Non-pigmented ciliary epithelial cell (primary cell): ENCODE data around the gene SMIM38.

Experiments used
- DNase-seq: peaks from one replicate; pipeline ENCODE4 v3.0.0-alpha.2; 2010; ENCODE audit warnings: low read depth

The SMIM38 gene

DNA sequence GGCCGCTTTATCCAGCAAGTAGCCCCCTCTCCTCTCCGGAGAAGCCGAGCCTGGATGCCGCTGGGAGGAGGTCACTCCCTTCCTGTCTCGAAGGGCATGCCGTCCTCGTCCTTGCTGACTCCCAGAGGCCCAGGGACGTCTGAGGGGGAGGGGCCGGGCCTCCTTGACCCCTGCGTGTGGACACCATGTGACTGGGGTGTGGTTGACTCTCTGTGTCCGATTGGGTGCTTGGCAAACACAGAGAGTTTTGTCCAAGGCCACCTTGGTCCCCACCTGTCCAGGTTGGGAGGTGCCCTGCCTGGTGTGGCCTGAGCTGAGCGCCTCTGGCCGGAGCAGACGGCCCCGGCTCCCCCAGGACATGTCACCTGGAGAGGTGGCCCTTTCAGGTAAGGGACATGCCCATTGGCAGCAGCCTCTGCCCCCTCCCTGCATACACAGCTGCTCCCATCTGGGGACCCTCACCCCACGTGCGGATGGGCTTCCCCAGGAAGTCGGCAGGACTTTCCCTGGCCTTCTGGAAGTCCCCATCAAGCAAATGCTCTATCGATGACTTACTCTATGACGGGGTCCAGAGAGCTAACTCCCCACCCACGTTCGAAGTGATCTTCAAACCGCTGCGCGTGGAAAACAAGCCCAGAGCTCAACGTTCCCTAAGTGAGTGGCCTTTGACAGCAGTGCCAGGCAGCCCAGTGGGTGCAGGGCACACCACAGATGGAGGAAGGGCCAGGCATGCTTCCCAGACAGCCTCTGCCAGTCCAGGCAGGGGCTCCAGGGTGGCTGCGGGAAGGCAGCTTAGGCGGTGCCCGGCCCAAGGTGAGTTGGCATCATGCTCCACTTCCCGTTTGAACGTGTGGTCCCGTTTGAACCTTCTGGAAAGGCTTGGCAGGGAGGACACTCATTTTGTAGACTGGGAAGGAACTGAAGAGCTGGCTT, at the start of gene SMIM38:
Gene SMIM38, plus strand, starts transcription at position 634 of the 933 bp plus-strand sequence. CDS start 1,912 bp downstream, outside the sequence.
- no peak for DNase-seq

DNA sequence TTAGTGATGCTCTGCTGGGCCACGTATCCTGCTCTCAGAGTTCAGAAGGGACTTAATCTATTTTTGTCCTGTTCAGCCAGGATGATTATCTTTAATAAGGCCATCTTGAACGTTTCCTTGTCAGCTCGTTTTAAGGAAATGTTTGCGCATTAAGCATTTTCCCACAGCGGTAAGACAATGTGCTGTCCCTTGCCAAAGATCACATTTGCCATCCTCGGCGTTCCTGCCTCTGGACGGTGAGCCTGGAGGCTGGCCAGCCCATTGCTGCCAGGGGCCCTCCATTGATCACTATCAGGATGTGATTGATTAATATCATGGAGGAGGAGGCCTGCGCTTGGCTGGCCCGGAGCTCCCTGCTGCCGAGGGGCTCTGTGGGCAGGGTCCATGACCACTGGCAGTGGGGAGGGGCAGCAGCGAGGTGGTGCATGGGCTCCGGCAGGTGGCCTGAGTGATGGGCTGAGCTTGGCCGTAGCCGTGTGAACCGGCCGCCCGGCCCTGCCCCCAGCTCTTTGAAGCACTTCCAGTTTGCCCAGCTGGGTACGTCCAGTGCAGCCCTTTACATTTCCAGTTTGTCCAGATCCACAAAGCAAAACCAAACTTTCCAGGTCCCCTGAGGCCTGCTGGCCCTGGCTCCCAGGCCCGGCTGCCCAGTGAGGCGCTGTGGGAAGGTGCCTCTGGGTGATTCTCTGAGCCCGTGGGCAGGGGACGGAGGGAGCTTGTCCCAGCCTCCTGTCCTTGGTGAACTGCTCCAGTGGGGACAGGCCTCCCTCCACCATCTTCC, 49.5 kb upstream of the SMIM38 start:
- no peak for DNase-seq

DNA sequence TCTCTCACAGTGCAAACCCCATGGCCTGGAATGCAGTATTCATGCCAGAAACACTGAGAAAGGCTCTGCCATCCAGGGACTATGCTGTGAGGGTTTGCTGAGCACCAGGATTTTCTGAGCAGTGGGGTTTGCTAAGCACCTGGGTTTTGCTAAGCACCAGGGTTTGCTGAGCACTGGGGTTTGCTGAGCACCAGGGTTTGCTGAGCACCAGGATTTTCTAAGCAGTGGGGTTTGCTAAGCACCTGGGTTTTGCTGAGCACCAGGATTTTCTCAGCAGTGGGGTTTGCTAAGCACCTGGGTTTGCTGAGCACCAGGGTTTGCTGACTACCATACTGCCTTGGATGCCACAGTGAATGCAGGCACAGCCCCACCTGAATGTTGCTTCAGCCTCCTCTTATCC, 48.3 kb upstream of the SMIM38 start:
- no peak for DNase-seq

DNA sequence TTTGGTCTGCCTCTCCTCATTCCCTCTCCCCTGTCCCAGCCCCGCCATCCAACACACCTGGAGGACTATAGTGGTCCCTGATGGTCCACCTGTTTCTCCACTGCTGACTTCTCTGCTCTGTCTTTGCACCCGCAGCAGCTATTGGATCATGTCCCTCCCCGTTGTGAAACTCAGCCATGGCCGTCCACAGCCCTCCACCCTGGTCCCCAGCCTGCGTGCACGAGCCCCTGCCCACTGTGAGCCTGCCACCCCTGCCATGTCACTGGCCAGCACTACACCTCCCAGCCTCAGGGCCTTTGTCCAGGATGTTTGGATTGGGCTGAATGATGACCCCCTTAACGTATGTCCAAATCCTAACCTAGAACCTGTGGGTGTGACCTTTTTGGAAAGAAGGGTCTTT, 47.7 kb upstream of the SMIM38 start:
- DNase-seq = no peak

DNA sequence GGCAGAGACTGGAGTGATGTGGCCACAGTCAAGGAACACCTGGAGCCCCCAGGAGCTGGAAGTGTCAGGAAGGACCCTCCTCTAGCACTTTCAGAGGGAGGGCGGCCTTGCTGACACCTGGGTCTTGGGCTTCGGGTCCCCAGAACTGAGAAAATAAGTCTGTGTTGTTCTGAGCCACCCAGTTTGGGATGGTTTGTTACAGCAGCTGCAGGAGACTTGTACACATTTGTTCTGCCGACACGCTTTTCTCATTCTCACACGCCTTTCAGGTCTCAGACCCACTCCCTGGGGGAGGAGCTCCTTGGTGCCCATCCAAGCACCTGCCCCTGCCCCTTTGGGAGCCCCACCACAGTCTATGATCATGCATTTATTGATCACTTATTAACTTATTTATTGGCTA, 47.2 kb upstream of the SMIM38 start:
- no peak for DNase-seq

DNA sequence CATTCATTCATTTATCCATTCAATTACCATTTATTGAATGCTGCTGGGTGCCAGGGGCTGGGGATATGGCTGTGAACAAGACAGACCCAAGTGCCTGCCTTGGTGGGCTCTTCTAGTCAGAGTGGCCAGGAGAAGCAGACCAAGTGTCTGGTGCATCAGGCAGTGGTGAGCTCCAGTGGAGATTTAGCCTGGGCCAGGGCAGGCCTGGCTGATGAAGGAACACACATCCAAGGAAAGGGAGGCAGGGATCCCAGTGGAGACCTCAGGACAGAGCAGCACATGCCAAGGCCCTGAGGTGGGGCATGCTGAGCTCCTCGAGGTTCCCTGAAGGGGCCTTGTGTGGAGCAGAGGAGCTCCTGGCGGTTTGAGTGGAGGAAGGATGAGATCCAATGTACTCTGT, 46.6 kb upstream of the SMIM38 start:
- DNase-seq = no peak

DNA sequence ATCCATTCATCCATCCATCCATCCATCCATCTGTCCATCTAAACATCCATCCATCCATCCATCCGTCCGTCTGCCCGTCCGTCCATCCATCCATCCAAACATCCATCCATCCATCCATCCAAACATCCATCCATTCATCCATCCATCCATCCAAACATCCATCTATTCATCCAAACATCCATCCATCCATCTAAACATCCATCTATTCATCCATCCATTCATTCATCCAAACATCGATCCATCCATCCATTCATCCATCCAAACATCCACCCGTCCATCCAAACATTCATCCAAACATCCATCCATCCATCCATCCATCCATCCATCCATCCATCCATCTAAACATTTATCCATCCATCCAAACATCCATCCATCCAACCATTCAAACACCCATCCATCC, 45.3 kb upstream of the SMIM38 start:
- DNase-seq = no peak

DNA sequence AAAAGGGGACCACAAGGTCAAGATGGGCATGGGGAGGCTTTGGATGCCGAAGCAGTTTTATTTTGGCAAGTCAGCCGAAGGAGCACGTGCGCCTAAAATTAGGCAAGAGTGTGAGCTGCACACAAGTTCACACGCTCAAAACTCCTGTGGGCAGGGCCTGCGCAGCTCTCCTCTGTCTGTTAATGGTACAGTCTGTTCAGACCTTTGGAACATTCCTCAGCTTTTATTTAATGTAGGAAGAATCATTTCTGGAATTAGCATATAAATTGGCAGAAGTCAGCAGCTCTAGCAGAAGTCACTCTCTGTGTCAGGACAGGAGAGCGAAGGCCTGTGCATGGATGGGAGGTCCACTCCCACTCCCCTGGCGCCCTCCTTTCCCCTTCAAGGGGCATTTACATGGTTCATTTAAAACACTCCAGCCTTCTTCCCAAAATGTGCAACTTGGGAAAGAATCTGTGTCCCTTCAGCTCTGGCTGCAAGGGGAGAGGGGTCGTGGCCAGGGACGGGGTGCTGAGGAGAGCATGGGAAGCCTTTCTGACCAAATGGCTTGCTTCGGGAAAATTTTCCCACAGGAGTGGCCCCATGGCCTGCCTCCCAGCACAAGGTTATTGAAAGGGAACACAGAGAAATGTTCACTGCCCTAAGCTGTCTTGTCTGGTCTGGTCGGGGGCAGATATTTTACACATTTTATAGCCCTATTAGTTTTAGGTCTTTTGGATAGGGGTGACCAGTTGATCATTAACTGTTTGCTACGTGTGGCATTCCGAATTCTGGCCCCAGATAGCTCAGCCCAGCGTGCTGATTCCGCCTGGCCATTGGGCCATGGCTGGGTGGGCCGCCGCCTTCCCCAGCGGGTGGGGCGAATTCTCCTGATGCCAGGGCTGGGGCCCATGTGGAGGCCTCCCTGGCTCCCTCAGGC, 43.9 kb upstream of the SMIM38 start:
- DNase-seq = no peak

DNA sequence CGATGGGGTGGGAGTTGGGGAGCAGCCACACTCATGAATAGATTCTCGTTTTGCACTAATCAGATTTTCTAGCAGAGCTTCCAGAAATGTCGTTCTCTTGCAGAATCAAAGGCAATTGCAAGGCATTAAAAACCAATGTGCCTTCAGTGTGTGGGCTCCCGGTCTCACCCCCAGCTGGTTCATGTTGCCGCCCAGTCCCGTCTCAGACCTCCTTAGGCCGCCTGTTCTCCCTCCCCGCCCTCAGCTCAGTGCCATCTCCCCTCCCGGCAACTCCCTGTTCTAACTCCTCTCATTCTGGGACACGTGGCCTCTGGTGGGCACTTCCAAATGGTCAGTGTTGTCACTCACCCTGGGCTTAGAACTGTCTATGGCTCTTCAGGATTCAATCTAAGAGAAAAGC, 42.5 kb upstream of the SMIM38 start:
- DNase-seq = no peak

DNA sequence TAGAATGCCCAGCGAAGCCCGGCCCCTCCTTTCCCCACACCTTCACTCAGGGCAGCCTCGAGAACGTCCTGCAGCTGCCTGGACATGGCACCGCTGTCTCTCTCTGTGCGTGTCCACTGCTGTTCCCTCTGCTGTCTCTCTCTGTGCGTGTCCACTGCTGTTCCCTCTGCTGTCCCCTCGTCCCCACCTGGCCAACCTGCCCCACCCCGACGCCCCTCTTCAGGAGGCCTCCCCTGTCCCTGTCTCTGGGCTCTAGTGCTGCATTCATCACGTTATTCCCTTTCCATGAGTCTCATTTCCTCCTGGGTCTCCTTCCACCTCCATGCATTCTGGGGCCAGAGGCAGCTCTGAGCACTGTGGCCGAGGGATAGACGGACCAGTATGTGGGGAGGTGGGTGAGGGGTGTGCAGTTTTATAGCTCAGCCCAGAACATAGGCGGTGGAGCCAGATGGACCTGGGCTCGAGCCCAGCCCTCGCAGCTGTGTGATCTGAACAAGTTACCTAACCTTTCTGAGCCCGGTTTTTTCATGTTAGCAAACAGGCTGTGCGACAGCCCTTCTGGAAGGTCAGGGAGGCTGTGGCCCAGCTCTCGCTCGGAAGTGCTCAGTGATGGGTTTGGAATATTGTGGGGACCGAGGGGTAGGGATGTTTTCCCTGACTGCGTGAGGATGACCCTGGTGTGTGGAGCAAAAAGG, 41.9 kb upstream of the SMIM38 start:
- DNase-seq = no peak

DNA sequence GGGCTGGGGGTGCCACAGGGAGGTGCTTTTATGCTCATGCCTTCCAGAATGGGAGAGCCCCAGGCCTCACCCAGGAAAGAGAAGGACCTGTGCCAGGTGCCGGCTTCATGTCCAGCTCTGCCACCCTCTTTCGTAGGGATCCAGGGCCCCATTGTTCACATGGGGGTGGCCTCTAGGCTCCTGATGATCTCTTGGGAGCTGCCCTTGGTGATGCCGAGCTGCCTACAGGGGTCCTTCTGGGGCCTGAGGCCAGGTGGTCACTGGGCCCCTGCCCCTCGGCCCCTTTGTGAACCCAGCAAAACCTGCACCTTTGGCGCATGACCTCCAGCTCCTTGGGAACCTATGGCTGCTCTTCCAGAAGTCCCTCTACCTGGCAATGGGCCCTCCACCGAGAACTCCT, 41.4 kb upstream of the SMIM38 start:
- DNase-seq = no peak

DNA sequence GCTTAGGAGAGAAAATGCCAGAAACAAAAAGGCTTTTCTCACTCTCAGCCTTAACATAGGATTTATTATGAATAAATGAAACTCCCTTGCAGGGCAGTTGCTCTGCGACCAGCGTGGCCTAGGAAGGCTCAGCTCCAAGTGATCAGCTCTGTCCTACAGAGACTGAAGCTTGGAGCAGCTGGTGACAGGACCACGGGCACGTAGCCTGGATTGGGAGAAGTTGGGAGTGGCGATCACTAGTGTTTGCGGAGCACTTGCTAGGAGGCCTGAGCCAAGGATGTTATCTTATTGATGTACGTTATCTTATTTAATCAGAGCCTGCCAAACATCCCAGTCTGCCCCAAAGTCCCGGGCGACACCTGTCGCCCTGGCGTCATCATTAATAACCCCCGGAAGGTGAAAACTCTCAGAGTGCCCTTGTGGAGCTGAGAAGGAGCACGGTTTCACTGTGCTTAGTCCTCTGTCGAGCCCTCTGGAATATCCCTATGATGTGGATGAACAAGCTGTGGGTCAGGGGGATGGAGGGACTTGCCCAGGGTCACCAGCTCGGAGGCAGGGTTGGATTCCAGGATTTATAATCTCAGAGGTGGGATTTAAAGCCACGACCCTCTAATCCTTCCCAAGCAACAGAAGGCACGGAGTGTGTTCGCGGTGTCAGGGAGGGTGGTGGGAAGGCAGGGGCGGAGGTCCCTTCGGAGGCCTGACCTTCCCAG, 40.8 kb upstream of the SMIM38 start:
- no peak for DNase-seq

DNA sequence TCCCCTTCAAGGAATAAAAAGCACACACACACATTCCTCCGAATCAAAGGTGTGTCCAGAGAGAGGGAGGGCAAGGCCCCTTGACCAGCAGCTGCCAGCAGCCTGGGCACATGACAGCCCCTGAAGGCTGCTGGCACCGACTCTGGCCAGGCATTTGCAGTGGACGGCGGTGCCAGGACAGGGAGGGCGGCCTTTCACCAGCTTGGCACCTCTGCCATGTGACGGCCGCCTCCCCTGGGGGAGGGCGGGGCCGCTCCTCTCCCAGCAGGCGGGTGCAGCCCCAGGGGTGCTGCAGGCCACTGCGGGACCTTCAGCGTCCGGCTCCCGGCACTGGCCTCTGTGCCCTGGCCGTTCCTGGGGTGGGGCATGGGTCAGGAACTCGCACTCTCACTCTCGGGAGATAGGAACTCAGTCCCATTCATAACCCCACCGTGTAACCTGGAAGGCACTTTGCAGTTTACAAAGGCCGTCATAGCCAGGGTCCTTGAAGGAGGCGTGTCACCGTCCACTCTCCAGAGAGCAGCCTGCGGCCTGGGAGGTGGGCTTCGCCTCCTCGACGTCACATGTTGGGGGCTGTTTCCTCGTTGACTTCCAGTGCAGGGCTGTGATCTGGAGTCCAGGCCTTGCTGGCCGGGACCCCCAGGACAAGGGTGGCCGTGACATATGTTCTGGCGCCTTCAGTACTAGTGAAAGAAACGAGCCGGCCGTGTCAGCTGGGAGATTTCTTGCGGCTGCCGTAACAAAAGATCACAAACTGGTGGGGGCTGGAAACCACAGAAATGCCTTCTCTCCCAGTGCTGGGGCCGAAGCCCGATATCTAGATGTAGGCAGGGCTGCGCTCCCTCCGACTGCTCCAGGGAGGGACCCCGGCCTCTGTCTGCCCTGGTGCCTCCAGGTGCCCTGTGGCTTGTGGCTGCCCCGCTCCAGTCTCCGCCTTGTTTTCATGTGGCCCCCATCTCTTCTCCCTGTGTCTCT, 39.9 kb upstream of the SMIM38 start:
- DNase-seq = no peak

DNA sequence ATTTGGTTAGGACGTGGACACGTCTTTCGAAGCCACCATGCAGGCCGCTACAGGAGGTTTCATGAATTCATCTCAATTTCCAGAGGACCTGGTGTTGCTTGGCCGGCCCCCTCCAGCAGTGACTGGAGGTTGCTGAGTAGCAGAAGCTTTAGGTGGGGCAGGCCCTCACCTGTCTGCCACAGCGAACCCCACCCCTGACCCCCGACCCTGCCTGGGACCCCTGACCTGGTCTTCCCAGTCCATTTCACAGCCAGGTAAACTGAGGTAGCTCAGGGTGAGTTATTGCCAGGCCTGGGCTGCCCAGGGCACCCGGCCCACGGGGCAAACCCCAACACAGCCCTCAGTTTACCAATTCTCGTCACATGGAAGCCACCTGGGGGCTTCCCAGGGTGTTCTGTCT, 39.1 kb upstream of the SMIM38 start:
- DNase-seq = no peak

DNA sequence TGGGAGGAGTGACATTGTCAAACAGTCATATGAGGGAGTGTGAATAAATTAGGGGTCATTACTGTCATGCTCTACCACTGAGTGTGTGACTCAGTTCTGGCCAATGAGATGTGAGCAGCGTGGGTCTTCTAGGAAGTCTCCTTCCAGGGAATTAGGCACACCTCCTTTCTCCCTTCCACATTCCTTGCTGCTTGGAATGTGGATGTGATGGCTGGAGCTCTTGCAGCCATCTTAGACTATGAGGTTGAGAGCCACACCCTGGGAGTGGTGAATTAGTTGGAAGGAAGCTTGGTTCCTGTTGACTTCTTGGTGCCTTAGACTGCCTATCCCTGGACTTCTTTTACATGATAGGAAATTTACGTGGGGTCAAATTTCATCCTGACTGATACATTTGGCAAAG, 36.5 kb upstream of the SMIM38 start:
- DNase-seq = no peak

DNA sequence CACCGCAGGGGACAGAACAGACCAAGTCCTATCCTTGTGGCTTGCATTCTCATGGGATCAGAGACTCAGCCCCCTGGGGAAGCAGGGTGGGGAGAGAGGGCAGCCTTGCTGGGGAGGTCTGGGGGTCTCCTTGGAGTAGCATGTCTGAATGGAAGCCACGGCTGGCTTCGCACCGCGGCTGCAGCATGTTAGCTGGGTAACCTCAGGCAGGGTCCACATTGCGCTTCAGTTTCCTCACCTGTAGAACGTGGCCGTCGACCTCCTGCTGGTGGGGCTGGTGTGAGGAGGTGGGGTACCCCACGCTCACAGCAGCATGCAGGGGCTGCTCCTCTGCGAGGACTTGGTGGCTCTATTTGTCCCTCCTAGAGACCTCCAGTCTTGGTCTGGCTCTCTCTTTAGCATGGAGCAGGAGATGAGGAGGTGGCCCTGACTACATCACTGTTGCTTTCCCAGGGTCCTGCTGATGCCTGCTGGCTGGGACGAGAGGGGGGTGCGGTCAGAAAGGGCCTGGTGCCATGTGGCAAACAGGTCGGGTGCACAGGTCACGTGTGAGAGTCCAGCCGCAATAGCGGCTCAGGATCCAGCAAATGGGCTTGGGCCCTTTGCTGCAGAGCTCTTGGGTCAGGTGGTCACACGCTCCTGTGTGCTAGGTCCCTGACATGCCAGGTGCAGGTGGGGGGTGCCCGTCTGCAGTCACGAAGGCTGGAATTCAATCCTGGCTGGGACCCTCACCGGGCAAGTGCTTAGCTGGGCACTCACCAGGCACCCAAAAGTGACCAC, 35.4 kb upstream of the SMIM38 start:
- no peak for DNase-seq

DNA sequence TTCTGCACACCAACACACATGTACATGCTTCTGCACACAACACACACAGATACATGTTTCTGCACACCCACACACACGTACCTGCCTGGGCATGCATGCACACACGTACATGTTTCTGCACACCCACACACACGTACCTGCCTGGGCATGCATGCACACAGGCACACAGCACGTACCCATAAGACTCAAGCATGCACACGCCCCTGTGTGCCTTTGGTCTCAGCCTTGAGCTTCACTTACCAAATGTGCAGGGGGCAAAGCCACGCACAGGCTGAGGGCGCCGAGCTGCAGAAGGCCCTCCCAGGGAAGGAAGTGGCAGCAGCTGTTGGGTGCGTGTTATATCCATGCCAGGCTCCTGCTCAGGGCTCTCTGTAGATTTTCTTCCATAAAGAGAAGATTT, 34.7 kb upstream of the SMIM38 start:
- no peak for DNase-seq

DNA sequence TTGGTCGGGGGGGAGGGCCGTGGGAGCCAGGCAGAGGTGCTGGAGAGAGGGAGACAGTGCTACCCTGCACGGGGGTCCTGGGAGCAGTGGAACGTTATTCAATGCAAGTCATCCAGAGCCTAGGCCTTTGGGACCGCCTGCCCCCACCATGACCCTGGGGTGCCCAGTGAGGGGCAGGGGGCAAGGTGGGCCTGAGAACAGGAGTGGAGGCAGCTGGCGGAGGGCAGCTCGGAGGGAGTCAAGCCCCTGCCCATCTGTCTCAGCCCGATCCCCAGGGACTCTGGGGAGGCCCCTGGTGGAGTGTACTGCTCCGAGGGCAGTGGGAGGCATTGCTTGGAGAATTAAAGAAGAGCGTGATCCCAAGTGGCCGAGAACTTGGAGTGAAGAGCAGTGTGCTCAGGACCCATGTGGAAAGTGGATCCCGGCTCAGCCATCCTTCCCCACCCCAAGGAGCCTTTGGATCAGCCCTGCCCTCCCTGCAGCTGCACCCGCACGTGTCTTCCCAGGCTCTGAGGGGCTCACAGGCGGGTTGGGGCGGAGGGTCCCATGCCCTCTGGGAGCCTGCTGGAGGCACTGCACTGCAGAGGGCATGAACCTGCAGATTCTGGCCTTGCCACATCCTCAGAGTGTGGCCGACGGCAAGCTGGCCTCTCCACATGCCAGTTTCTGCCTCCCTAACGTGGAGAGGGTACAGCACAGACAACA, 34.0 kb upstream of the SMIM38 start:
- no peak for DNase-seq
